ENCODE data around the gene FASN.

The FASN gene

GRCh38 chr17:82101301-82101715, 3.3 kb upstream of the FASN start:
- no peak for DNase-seq

GRCh38 chr17:82100502-82101298, 2.7 kb upstream of the FASN start:
- no peak for DNase-seq

GRCh38 chr17:82098939-82099763, 1.1 kb upstream of the FASN start:
- peak in 1 of 4 experiments; percentile 30 for DNase-seq

GRCh38 chr17:82097919-82098168, 192 bp downstream of the FASN start:
- DNase-seq: peak in 1 of 4 experiments; percentile 58

GRCh38 chr17:82097184-82097918, 685 bp downstream of the FASN start:
- no peak for DNase-seq

- DNase-seq: no peak
These were observed 1.3 kb downstream of the FASN start for GRCh38 chr17:82096709-82097183.

- DNase-seq: no peak
These were observed 2.0 kb downstream of the FASN start for GRCh38 chr17:82095777-82096708.

GRCh38 chr17:82094931-82095776, 2.9 kb downstream of the FASN start:
- no peak for DNase-seq

- DNase-seq: no peak
These were observed 4.9 kb downstream of the FASN start for GRCh38 chr17:82092995-82093751.

GRCh38 chr17:82092628-82092994, 5.4 kb downstream of the FASN start:
- DNase-seq: no peak

- DNase-seq: no peak
These were observed 5.9 kb downstream of the FASN start for GRCh38 chr17:82092094-82092586.

- no peak for DNase-seq
These were observed 6.6 kb downstream of the FASN start for GRCh38 chr17:82091264-82092066.

- DNase-seq: no peak
These were observed 7.3 kb downstream of the FASN start for GRCh38 chr17:82090549-82091263.

GRCh38 chr17:82089723-82090548, 8.1 kb downstream of the FASN start:
- no peak for DNase-seq

- DNase-seq: no peak
These were observed 9.0 kb downstream of the FASN start for GRCh38 chr17:82088838-82089722.

GRCh38 chr17:82087961-82088837, 9.8 kb downstream of the FASN start:
- DNase-seq: no peak
